ENCODE measurements around the gene INPP5J.

GRCh38 chr22:31138126-31138525 lies 15.4 kb downstream of the INPP5J start:
- TF ChIP-seq CTCF (IDR thresholded peaks at IDR 0.05) (no peak), POLR2A (IDR thresholded peaks at IDR 0.05) (no peak)
